Measurements from ENCODE around the gene CCR9. TPM values are rescaled to one million over a fixed set of nuclear protein-coding genes. Genes with fewer than 3 reads are reported as not detected.

Gene CCR9
- polyA plus RNA-seq, 4 donors = 0.22 to 2.7 (median 1.0) TPM

- DNase-seq (no peak), FAIRE-seq (no peak)
- Histone ChIP-seq H3K27me3 (ENCODE audit: control insufficient read depth in 3 of 3, insufficient read depth in 3 of 3, low read length in 3 of 3) (no peaks in the 10 kb centered on the region), H3K36me3 (ENCODE audit: control insufficient read depth in 3 of 3, insufficient read depth in 2 of 3, low read depth in 1 of 3, low read length in 3 of 3) (no peaks in the 10 kb centered on the region), H3K4me3 (ENCODE audit: low read depth in 1 of 3, low read length in 3 of 3) (no peak overlapping the region), H3K9me3 (ENCODE audit: control insufficient read depth in 2 of 2, insufficient read depth in 1 of 2, low read depth in 1 of 2, low read length in 1 of 2) (no peaks in the 10 kb centered on the region), H3K27ac (ENCODE audit: low read depth in 1 of 3, low read length in 2 of 3) (peak overlapping the region in 1 of 3 donors; percentile 16), H3K4me1 (ENCODE audit: control insufficient read depth in 3 of 3, insufficient read depth in 2 of 3, low read depth in 1 of 3, low read length in 2 of 3) (peaks cover 0 to 3% (median 0%) of the 10 kb centered on the region in 3 donors)
- 94 to 96% (median 95%) methylated on average over 1 of the region's 1 CpG for WGBS, 3 donors
Measured at GRCh38 chr3:45892161-45892560, 5.8 kb downstream of the CCR9 start.

- 64 to 82% (median 67%) methylated on average over 6 of the region's 6 CpGs for WGBS, 3 donors
- FAIRE-seq (no peak), DNase-seq (no peak)
- Histone ChIP-seq H3K4me1 (ENCODE audit: control insufficient read depth in 3 of 3, insufficient read depth in 2 of 3, low read depth in 1 of 3, low read length in 2 of 3) (peaks cover 0 to 3% (median 0%) of the 10 kb centered on the region in 3 donors), H3K36me3 (ENCODE audit: control insufficient read depth in 3 of 3, insufficient read depth in 2 of 3, low read depth in 1 of 3, low read length in 3 of 3) (no peaks in the 10 kb centered on the region), H3K27me3 (ENCODE audit: control insufficient read depth in 3 of 3, insufficient read depth in 3 of 3, low read length in 3 of 3) (no peaks in the 10 kb centered on the region), H3K4me3 (ENCODE audit: low read depth in 1 of 3, low read length in 3 of 3) (no peak overlapping the region), H3K27ac (ENCODE audit: low read depth in 1 of 3, low read length in 2 of 3) (peak overlapping the region in 1 of 3 donors; percentile 15), H3K9me3 (ENCODE audit: control insufficient read depth in 2 of 2, insufficient read depth in 1 of 2, low read depth in 1 of 2, low read length in 1 of 2) (no peaks in the 10 kb centered on the region)
Measured at GRCh38 chr3:45894015-45894414, 7.7 kb downstream of the CCR9 start.

DNA sequence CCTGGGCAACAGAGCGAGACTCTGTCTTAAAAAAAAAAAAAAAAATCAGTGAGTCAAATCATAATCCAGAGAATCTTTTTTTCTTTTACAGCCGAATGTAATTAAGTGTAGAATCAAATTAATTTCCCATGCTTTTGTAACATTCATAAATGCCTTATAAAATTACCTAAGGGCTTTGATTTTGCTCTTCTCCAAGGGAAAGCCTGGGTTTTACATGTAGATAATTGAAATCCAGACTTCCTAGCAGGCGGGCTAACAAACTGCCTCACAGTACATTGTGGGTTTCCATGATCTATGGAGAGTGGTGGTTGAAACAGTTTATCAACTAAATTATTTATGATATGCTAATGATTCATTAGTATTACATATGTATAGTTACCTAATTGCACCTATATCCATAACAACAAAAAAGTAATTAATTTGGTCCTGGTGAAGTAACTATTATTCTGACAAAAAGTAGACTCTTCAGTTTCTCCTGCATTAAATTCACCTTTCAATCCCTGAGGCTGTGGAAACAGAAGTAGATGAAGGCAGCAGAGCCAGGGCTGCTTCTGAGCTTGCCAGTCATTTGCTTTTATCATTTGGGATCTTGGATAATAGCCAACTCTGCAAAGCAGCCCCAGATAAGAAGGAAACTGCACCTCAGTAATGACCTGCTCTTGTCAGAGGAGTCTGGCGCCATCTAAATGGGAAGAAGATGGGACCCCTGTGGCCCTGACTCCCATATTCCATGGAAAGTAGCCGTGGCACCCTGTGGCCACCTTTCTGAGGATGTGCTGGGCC is 9.5 kb downstream of the CCR9 start:
- WGBS, 3 donors = 71 to 88% (median 87%) methylated on average over 5 of the region's 5 CpGs
- H3K4me1 ChIP-seq (ENCODE audit: control insufficient read depth in 3 of 3, insufficient read depth in 2 of 3, low read depth in 1 of 3, low read length in 2 of 3) = peaks cover 0 to 3% (median 0%) of the 10 kb centered on the region in 3 donors
- no peaks in the 10 kb centered on the region for H3K27me3 ChIP-seq (ENCODE audit: control insufficient read depth in 3 of 3, insufficient read depth in 3 of 3, low read length in 3 of 3)
- H3K27ac ChIP-seq (ENCODE audit: low read depth in 1 of 3, low read length in 2 of 3) = no peak overlapping the region
- DNase-seq (peak in 1 of 2 donors; percentile 40), FAIRE-seq (no peak)
- no peak overlapping the region for H3K4me3 ChIP-seq (ENCODE audit: low read depth in 1 of 3, low read length in 3 of 3)
- no peaks in the 10 kb centered on the region for H3K9me3 ChIP-seq (ENCODE audit: control insufficient read depth in 2 of 2, insufficient read depth in 1 of 2, low read depth in 1 of 2, low read length in 1 of 2)
- H3K36me3 ChIP-seq (ENCODE audit: control insufficient read depth in 3 of 3, insufficient read depth in 2 of 3, low read depth in 1 of 3, low read length in 3 of 3) = no peaks in the 10 kb centered on the region

DNA sequence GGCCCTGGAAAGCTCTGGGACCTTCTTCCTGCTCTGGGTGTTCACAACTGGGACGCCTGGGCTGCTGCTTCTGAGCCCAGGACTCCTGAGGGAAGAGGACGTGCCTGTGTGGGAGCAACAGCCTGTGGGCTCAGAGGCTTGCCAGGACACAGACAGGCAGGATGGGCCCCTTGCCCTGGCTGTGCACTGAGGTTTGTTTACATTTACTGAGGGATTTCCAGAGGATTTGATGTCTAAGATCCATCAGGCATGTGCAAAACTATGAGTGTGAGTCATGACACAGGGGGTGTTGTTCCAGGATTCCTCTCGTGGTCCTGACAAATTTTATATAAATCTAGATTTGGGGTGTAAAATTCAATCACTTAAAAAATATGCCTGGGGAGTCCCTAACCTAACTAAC is 10.6 kb downstream of the CCR9 start:
- no peaks in the 10 kb centered on the region for H3K9me3 ChIP-seq (ENCODE audit: control insufficient read depth in 2 of 2, insufficient read depth in 1 of 2, low read depth in 1 of 2, low read length in 1 of 2)
- FAIRE-seq (no peak), DNase-seq (no peak)
- WGBS, 3 donors = 55 to 82% (median 55%) methylated on average over 3 of the region's 3 CpGs
- no peak overlapping the region for H3K27ac ChIP-seq (ENCODE audit: low read depth in 1 of 3, low read length in 2 of 3)
- no peaks in the 10 kb centered on the region for H3K36me3 ChIP-seq (ENCODE audit: control insufficient read depth in 3 of 3, insufficient read depth in 2 of 3, low read depth in 1 of 3, low read length in 3 of 3)
- no peaks in the 10 kb centered on the region for H3K27me3 ChIP-seq (ENCODE audit: control insufficient read depth in 3 of 3, insufficient read depth in 3 of 3, low read length in 3 of 3)
- H3K4me3 ChIP-seq (ENCODE audit: low read depth in 1 of 3, low read length in 3 of 3) = no peak overlapping the region
- H3K4me1 ChIP-seq (ENCODE audit: control insufficient read depth in 3 of 3, insufficient read depth in 2 of 3, low read depth in 1 of 3, low read length in 2 of 3) = peaks cover 0 to 3% (median 0%) of the 10 kb centered on the region in 3 donors

DNA sequence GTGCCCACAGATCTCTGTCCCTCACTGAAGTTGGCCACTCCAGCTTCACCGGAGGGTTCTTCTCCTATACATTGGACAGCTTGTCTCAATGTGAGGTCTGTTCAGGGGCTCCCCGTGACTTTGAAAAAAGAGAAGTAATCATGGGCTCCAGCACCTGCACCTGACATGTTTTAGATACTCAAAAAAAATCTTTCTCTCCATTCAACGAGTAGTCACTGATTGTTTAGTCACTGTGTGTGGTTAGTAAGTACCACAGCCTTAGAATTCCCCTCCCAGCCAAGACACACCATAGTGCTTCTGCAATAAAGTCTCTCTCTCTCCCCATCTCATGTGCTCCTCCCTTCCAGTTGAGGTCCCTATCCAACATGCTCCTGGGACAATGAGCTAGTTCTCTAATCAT is 18.6 kb downstream of the CCR9 start:
- FAIRE-seq = no peak
- no peaks in the 10 kb centered on the region for H3K4me1 ChIP-seq (ENCODE audit: control insufficient read depth in 3 of 3, insufficient read depth in 2 of 3, low read depth in 1 of 3, low read length in 2 of 3)
- no peaks in the 10 kb centered on the region for H3K27me3 ChIP-seq (ENCODE audit: control insufficient read depth in 3 of 3, insufficient read depth in 3 of 3, low read length in 3 of 3)
- DNase-seq = no peak
- H3K9me3 ChIP-seq (ENCODE audit: control insufficient read depth in 2 of 2, insufficient read depth in 1 of 2, low read depth in 1 of 2, low read length in 1 of 2) = no peaks in the 10 kb centered on the region
- H3K4me3 ChIP-seq (ENCODE audit: low read depth in 1 of 3, low read length in 3 of 3) = no peak overlapping the region
- no peak overlapping the region for H3K27ac ChIP-seq (ENCODE audit: low read depth in 1 of 3, low read length in 2 of 3)
- H3K36me3 ChIP-seq (ENCODE audit: control insufficient read depth in 3 of 3, insufficient read depth in 2 of 3, low read depth in 1 of 3, low read length in 3 of 3) = peaks cover 0 to 3% (median 0%) of the 10 kb centered on the region in 3 donors
- 63 to 81% (median 73%) methylated on average over 3 of the region's 3 CpGs for WGBS, 3 donors

GRCh38 chr3:45905755-45906154 is 19.4 kb downstream of the CCR9 start:
- Histone ChIP-seq H3K27ac (ENCODE audit: low read depth in 1 of 3, low read length in 2 of 3) (no peak overlapping the region), H3K4me1 (ENCODE audit: control insufficient read depth in 3 of 3, insufficient read depth in 2 of 3, low read depth in 1 of 3, low read length in 2 of 3) (peaks cover 0 to 1% (median 0%) of the 10 kb centered on the region in 3 donors), H3K27me3 (ENCODE audit: control insufficient read depth in 3 of 3, insufficient read depth in 3 of 3, low read length in 3 of 3) (no peaks in the 10 kb centered on the region), H3K36me3 (ENCODE audit: control insufficient read depth in 3 of 3, insufficient read depth in 2 of 3, low read depth in 1 of 3, low read length in 3 of 3) (peaks cover 0 to 3% (median 0%) of the 10 kb centered on the region in 3 donors), H3K4me3 (ENCODE audit: low read depth in 1 of 3, low read length in 3 of 3) (no peak overlapping the region), H3K9me3 (ENCODE audit: control insufficient read depth in 2 of 2, insufficient read depth in 1 of 2, low read depth in 1 of 2, low read length in 1 of 2) (no peaks in the 10 kb centered on the region)
- FAIRE-seq = no peak
- no peak for DNase-seq
- 84 to 94% (median 91%) methylated on average over 3 of the region's 3 CpGs for WGBS, 3 donors

DNA sequence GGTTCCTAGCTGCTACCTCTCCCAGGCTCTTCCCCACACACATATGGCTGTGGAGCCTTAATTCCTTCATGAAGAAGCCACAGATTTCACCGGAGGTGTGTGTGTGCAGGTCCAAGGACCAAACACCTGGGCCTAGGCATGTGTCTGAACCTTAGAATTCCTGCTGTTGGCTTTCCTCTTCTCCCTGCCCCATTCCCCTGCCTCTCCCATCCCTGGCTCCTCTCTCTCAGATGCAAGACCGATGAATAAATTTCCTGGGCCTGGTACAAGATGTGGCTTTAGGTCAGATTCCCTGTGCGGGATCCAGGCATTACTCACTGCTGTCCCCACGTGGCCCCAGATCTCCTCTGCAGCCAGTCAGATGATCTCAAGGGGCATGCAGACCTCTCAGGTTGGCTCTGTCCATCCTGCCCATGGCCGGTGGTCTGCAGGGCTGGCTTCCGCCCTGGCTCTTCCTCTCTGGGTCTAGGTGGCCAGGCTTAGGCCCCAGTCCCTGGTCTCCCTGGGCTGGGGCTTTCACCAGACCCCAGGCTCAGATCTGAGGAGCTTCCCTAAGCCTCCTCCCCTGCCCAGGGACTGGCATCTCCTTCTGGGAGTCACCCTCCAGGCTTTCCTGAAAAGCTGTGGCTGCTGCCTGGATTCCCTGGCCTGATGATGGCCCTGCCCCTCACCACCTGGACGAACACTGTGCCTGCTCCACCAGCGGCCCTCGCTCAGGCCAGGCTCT is 20.5 kb downstream of the CCR9 start:
- WGBS, 3 donors = 57 to 72% (median 70%) methylated on average over 9 of the region's 9 CpGs
- no peaks in the 10 kb centered on the region for H3K9me3 ChIP-seq (ENCODE audit: control insufficient read depth in 2 of 2, insufficient read depth in 1 of 2, low read depth in 1 of 2, low read length in 1 of 2)
- H3K27me3 ChIP-seq (ENCODE audit: control insufficient read depth in 3 of 3, insufficient read depth in 3 of 3, low read length in 3 of 3) = no peaks in the 10 kb centered on the region
- no peak for FAIRE-seq
- no peak overlapping the region for H3K4me3 ChIP-seq (ENCODE audit: low read depth in 1 of 3, low read length in 3 of 3)
- H3K4me1 ChIP-seq (ENCODE audit: control insufficient read depth in 3 of 3, insufficient read depth in 2 of 3, low read depth in 1 of 3, low read length in 2 of 3) = peaks cover 0 to 3% (median 0%) of the 10 kb centered on the region in 3 donors
- peaks cover 0 to 3% (median 0%) of the 10 kb centered on the region in 3 donors for H3K36me3 ChIP-seq (ENCODE audit: control insufficient read depth in 3 of 3, insufficient read depth in 2 of 3, low read depth in 1 of 3, low read length in 3 of 3)
- no peak overlapping the region for H3K27ac ChIP-seq (ENCODE audit: low read depth in 1 of 3, low read length in 2 of 3)
- peak in 1 of 2 donors; percentile 41 for DNase-seq

DNA sequence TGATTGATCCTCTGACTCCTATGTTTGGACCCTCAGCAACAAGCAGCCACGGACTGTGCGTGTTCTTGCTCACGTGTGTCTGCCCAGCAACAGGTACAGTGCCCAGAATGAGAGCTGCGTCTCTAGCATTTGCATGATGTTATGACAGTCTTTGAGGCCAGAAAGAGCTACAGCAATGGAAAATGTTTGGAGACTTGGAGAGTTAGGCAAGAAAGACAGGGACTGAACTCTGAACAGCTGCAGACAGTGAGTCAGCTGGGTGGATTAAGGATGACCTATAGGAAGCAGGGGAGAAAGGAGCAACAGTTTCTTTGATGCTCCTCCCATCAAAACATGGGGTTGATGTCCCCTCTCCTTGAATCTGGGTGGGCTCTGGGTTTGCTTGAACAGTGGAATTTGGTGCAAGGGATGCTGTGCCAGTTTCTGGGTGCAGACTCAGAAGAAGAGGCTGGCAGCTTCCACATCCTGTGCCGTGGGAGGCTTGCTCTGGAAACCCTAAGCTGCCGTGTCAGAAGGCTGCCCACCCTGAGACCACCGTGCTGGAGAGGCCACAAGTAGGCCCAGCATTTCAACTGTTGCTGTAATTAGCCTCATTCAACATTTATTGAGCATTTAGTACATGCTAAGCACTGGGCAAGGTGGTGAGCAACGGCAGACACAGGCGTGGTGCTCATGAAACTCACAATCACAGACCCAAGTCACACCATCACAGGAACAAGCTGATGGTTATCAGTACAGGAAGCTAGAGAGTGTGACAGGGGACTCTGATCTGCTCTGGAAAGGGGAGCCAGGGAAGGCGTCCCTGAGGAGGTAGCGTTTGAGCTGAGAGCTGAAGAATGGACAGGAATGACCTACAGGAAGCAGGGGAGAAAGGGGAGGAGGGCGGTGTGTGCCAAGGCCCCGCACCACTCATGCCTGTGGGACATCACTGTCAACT is 21.7 kb downstream of the CCR9 start:
- peaks cover 0 to 3% (median 0%) of the 10 kb centered on the region in 3 donors for H3K36me3 ChIP-seq (ENCODE audit: control insufficient read depth in 3 of 3, insufficient read depth in 2 of 3, low read depth in 1 of 3, low read length in 3 of 3)
- FAIRE-seq = no peak

More for the DNA sequence above, 21.7 kb downstream of the CCR9 start:
- no peaks in the 10 kb centered on the region for H3K27me3 ChIP-seq (ENCODE audit: control insufficient read depth in 3 of 3, insufficient read depth in 3 of 3, low read length in 3 of 3)
- WGBS, 3 donors = 63 to 79% (median 65%) methylated on average over 13 of the region's 13 CpGs
- peaks cover 0 to 3% (median 0%) of the 10 kb centered on the region in 3 donors for H3K4me1 ChIP-seq (ENCODE audit: control insufficient read depth in 3 of 3, insufficient read depth in 2 of 3, low read depth in 1 of 3, low read length in 2 of 3)
- H3K27ac ChIP-seq (ENCODE audit: low read depth in 1 of 3, low read length in 2 of 3) = peak overlapping the region in 1 of 3 donors; percentile 24
- no peak overlapping the region for H3K4me3 ChIP-seq (ENCODE audit: low read depth in 1 of 3, low read length in 3 of 3)
- DNase-seq = peak in 1 of 2 donors; percentile 42
- no peaks in the 10 kb centered on the region for H3K9me3 ChIP-seq (ENCODE audit: control insufficient read depth in 2 of 2, insufficient read depth in 1 of 2, low read depth in 1 of 2, low read length in 1 of 2)

Measured in small intestine (tissue), 7 donors.